SK-N-MC (cell line): ENCODE measurements around the gene ERC2.

Source experiments
- EZH2 ChIP-seq: fragments of 200-600 bp; sonication (generic); IDR thresholded peaks from one replicate; pipeline ENCODE4 v1.6.1; 2017; ENCODE audit warnings: antibody characterized with exemption
- POLR2AphosphoS5 ChIP-seq: IDR thresholded peaks from 2 replicates; pipeline ENCODE4 v1.6.1; 2012; ENCODE audit warnings: mild to moderate bottlenecking, low read depth, low read length, borderline replicate concordance

GRCh38 chr3:55690726-55691125 is 777.5 kb downstream of the ERC2 start:
- no peak for TF ChIP-seq POLR2AphosphoS5
- TF ChIP-seq EZH2 = no peak
